ENCODE measurements around the gene MTG2. TPM values are rescaled to one million over a fixed set of nuclear protein-coding genes. Genes with fewer than 3 reads are reported as not detected.

MTG2 gene
- total and polyA plus RNA-seq, 2 donors from 2014 or later = 36.1 to 45.2 TPM

DNA sequence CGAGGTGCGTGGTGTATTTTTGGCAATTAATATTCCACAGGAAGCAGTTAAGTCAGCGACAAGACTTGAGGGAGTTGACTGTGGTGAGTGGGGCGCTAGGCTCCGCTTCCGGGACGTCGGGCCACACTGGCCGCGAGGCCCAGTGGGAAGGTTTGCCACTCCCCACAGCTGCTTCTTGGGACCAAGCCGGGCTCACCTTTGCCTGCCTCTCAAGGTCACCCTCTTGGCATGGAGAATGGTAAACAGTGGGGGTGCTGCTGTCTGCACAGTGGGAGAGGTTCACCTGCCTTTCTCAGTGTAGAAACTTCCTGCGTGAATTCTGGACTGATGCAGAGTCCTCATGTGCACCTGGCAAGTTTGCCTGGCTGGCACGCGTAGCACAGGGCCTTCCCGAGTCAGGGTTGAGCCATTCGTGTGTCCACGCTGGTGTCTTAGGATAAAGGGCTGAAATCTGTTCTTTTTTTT, 61.8 kb downstream of the MTG2 start:
- FAIRE-seq = no peak
- Histone ChIP-seq H3K4me1 (ENCODE audit: control insufficient read depth in 2 of 3, insufficient read depth in 2 of 3, low read depth in 1 of 3, low read length in 3 of 3) (peaks cover 0 to 20% (median 12%) of the 10 kb centered on the region in 3 donors), H3K9ac (ENCODE audit: low read length in 3 of 3) (no peak overlapping the region), H3K27me3 (ENCODE audit: control insufficient read depth, insufficient read depth, low read length) (no peaks in the 10 kb centered on the region), H3K4me3 (ENCODE audit: low read length in 3 of 3) (no peak overlapping the region), H3K27ac (ENCODE audit: low read depth in 2 of 2, low read length in 2 of 2) (peak overlapping the region; percentile 11 to 16), H3K9me3 (ENCODE audit: control insufficient read depth in 2 of 3, insufficient read depth in 1 of 3, low read length in 3 of 3) (no peaks in the 10 kb centered on the region), H3K36me3 (ENCODE audit: control insufficient read depth in 2 of 3, insufficient read depth in 3 of 3, low read length in 3 of 3) (no peaks in the 10 kb centered on the region)
- TF ChIP-seq, protein P1, sequence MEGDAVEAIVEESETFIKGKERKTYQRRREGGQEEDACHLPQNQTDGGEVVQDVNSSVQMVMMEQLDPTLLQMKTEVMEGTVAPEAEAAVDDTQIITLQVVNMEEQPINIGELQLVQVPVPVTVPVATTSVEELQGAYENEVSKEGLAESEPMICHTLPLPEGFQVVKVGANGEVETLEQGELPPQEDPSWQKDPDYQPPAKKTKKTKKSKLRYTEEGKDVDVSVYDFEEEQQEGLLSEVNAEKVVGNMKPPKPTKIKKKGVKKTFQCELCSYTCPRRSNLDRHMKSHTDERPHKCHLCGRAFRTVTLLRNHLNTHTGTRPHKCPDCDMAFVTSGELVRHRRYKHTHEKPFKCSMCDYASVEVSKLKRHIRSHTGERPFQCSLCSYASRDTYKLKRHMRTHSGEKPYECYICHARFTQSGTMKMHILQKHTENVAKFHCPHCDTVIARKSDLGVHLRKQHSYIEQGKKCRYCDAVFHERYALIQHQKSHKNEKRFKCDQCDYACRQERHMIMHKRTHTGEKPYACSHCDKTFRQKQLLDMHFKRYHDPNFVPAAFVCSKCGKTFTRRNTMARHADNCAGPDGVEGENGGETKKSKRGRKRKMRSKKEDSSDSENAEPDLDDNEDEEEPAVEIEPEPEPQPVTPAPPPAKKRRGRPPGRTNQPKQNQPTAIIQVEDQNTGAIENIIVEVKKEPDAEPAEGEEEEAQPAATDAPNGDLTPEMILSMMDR (IDR thresholded peaks at IDR 0.05; ENCODE audit: borderline replicate concordance, extremely low read depth, insufficient read depth) = no peak
- no peak for DNase-seq
- intact Hi-C loops (cut with DNase I) = no loop called here

DNA sequence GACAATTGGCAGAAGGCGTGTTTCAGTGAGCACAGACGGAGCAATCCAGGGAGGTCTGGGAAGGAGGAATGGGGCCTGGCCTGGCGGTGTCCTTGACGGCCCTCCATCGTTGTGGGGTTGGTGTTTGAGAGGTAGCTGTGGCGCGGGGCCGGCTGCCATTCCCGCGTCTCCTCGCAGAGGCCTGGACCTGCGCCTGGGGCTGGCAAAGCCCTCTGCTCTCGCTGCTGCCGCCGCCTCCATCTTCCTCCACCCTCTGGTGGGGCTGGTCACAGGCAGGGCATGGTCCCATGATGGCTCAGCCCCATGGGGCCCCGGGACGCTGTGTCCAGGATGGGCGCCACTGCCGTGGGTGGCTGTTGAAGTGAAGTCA, 63.1 kb downstream of the MTG2 start:
- FAIRE-seq (no peak), DNase-seq (no peak)
- Histone ChIP-seq H3K27ac (ENCODE audit: low read depth in 2 of 2, low read length in 2 of 2) (peak overlapping the region in 1 of 2 donors; percentile 2), H3K4me1 (ENCODE audit: control insufficient read depth in 2 of 3, insufficient read depth in 2 of 3, low read depth in 1 of 3, low read length in 3 of 3) (peaks cover 0 to 17% (median 12%) of the 10 kb centered on the region in 3 donors), H3K9ac (ENCODE audit: low read length in 3 of 3) (no peak overlapping the region), H3K27me3 (ENCODE audit: control insufficient read depth, insufficient read depth, low read length) (no peaks in the 10 kb centered on the region), H3K4me3 (ENCODE audit: low read length in 3 of 3) (no peak overlapping the region), H3K36me3 (ENCODE audit: control insufficient read depth in 2 of 3, insufficient read depth in 3 of 3, low read length in 3 of 3) (no peaks in the 10 kb centered on the region), H3K9me3 (ENCODE audit: control insufficient read depth in 2 of 3, insufficient read depth in 1 of 3, low read length in 3 of 3) (no peaks in the 10 kb centered on the region)
- intact Hi-C loops (cut with DNase I) = no loop called here
- TF ChIP-seq, protein P1 (IDR thresholded peaks at IDR 0.05; ENCODE audit: borderline replicate concordance, extremely low read depth, insufficient read depth) = no peak

- TF ChIP-seq, protein P1 (IDR thresholded peaks at IDR 0.05; ENCODE audit: borderline replicate concordance, extremely low read depth, insufficient read depth) = no peak
- FAIRE-seq = no peak
- no peaks in the 10 kb centered on the region for H3K27me3 ChIP-seq (ENCODE audit: control insufficient read depth, insufficient read depth, low read length)
- no peak overlapping the region for H3K4me3 ChIP-seq (ENCODE audit: low read length in 3 of 3)
- intact Hi-C loops (cut with DNase I) = no loop called here
- no peaks in the 10 kb centered on the region for H3K36me3 ChIP-seq (ENCODE audit: control insufficient read depth in 2 of 3, insufficient read depth in 3 of 3, low read length in 3 of 3)
- H3K27ac ChIP-seq (ENCODE audit: low read depth in 2 of 2, low read length in 2 of 2) = peak overlapping the region in 1 of 2 donors; percentile 63
- peak overlapping the region in 1 of 3 donors; percentile 34 for H3K9ac ChIP-seq (ENCODE audit: low read length in 3 of 3)
- no peaks in the 10 kb centered on the region for H3K9me3 ChIP-seq (ENCODE audit: control insufficient read depth in 2 of 3, insufficient read depth in 1 of 3, low read length in 3 of 3)
- H3K4me1 ChIP-seq (ENCODE audit: control insufficient read depth in 2 of 3, insufficient read depth in 2 of 3, low read depth in 1 of 3, low read length in 3 of 3) = peaks cover 0 to 17% (median 12%) of the 10 kb centered on the region in 3 donors
- DNase-seq = no peak
Measured at GRCh38 chr20:62246431-62246830, 63.6 kb downstream of the MTG2 start.

All from kidney (tissue), 14 donors.